ENCODE results near the gene ZNF620.
A peak's percentile ranks its signal among the peaks of the same experiment; 100 is the strongest.
"Not testable (repeated sequence)": the region's sequence is repeated elsewhere in the genome, so short reads cannot be mapped to it uniquely, and the experiment has no call there.

The ZNF620 gene

GRCh38 chr3:40505599-40506462 is at the start of gene ZNF620:
ZNF620 (plus strand) TSS chr3:40506039; CDS start chr3:40506353, 314 bp downstream.
- peak; percentile 41 to 47 for DNase-seq (ENCODE audit: low read depth in 2 of 2)

GRCh38 chr3:40456279-40456939 is 49.4 kb upstream of the ZNF620 start:
- no peak for DNase-seq (ENCODE audit: low read depth in 2 of 2)

GRCh38 chr3:40456940-40457823 is 48.7 kb upstream of the ZNF620 start, which contains the start of gene RPL14:
RPL14 (plus strand) TSS chr3:40457339; CDS start chr3:40457472, 133 bp downstream.
- DNase-seq (ENCODE audit: low read depth in 2 of 2): peak; percentile 91 to 93

- no peak for DNase-seq (ENCODE audit: low read depth in 2 of 2)
Measured at GRCh38 chr3:40458473-40458872, 47.4 kb upstream of the ZNF620 start.

- DNase-seq (ENCODE audit: low read depth in 2 of 2): not testable (repeated sequence)
Measured at GRCh38 chr3:40460481-40460880, 45.4 kb upstream of the ZNF620 start.

- DNase-seq (ENCODE audit: low read depth in 2 of 2): no peak
Measured at GRCh38 chr3:40461161-40461560, 44.7 kb upstream of the ZNF620 start.

- DNase-seq (ENCODE audit: low read depth in 2 of 2): not testable (repeated sequence)
Measured at GRCh38 chr3:40462838-40463237, 43.0 kb upstream of the ZNF620 start.

GRCh38 chr3:40463579-40463978 is 42.3 kb upstream of the ZNF620 start:
- no peak for DNase-seq (ENCODE audit: low read depth in 2 of 2)

- DNase-seq (ENCODE audit: low read depth in 2 of 2): no peak
Measured at GRCh38 chr3:40464339-40465110, 41.3 kb upstream of the ZNF620 start.

- no peak for DNase-seq (ENCODE audit: low read depth in 2 of 2)
Measured at GRCh38 chr3:40465111-40465407, 40.8 kb upstream of the ZNF620 start.

- no peak for DNase-seq (ENCODE audit: low read depth in 2 of 2)
Measured at GRCh38 chr3:40465456-40465855, 40.4 kb upstream of the ZNF620 start.

GRCh38 chr3:40468018-40468417 is 37.8 kb upstream of the ZNF620 start:
- no peak for DNase-seq (ENCODE audit: low read depth in 2 of 2)

GRCh38 chr3:40470701-40471100 is 35.1 kb upstream of the ZNF620 start:
- DNase-seq (ENCODE audit: low read depth in 2 of 2): no peak

- peak; percentile 32 to 40 for DNase-seq (ENCODE audit: low read depth in 2 of 2)
Measured at GRCh38 chr3:40476478-40477470, 29.1 kb upstream of the ZNF620 start, which contains the start of gene ZNF619. ZNF619 (plus strand) TSS chr3:40477122; CDS start chr3:40477980, 858 bp downstream.

- no peak for DNase-seq (ENCODE audit: low read depth in 2 of 2)
Measured at GRCh38 chr3:40477666-40478065, 28.2 kb upstream of the ZNF620 start.

GRCh38 chr3:40487172-40487571 is 18.7 kb upstream of the ZNF620 start:
- no peak for DNase-seq (ENCODE audit: low read depth in 2 of 2)

- no peak for DNase-seq (ENCODE audit: low read depth in 2 of 2)
Measured at GRCh38 chr3:40490916-40491315, 14.9 kb upstream of the ZNF620 start.

- DNase-seq (ENCODE audit: low read depth in 2 of 2): no peak
Measured at GRCh38 chr3:40494698-40495097, 11.1 kb upstream of the ZNF620 start.

GRCh38 chr3:40497288-40497687 is 8.6 kb upstream of the ZNF620 start:
- DNase-seq (ENCODE audit: low read depth in 2 of 2): no peak

- no peak for DNase-seq (ENCODE audit: low read depth in 2 of 2)
Measured at GRCh38 chr3:40499952-40500351, 5.9 kb upstream of the ZNF620 start.

Measured in stimulated activated CD4-positive, alpha-beta T cell treated with anti-CD3 and anti-CD28 coated beads, Interleukin-12 subunit alpha, Interleukin-12 subunit beta, amount 100 ng/mL, for 24 hours (primary cell).